Panc1 (cell line): ENCODE results near the gene VAPA.

Experiments used
- POLR2AphosphoS5 ChIP-seq: IDR thresholded peaks from 2 replicates; pipeline ENCODE4 v1.6.1; 2012; ENCODE audit warnings: mild to moderate bottlenecking, low read depth, low read length, moderate library complexity
- TCF7L2 ChIP-seq: IDR thresholded peaks from 2 replicates; pipeline ENCODE4 v1.6.1; 2011; ENCODE audit warnings: mild to moderate bottlenecking, low read depth, low read length, inconsistent platforms

- TF ChIP-seq TCF7L2: no peak
- TF ChIP-seq POLR2AphosphoS5: no peak
Measured at GRCh38 chr18:9952633-9953416, 39.0 kb downstream of the VAPA start.
